Keratinocyte (primary cell): ENCODE data around the gene ST3GAL2. TPM values are rescaled to one million over a fixed set of nuclear protein-coding genes. Genes with fewer than 3 reads are reported as not detected.

Source experiments
- DNase-seq: peaks from one replicate; pipeline ENCODE4 v3.0.0-alpha.2; 2011; ENCODE audit warnings: low read depth, missing footprints, low spot score
- FAIRE-seq: peaks from 2 replicates; lab custom pipeline; 2011; peaks lifted over from hg19 to GRCh38; lab: Jason Lieb, UNC
- H2AFZ ChIP-seq: 2 replicates; pipeline ENCODE4 v1.6.0; 2012; ENCODE audit warnings: low read length, control low read depth, inconsistent platforms; ENCODE audit not compliant: control insufficient read depth
- H3K27ac ChIP-seq: 2 replicates; pipeline ENCODE4 v1.5.1; 2011; ENCODE audit warnings: low read length; ENCODE audit not compliant: control insufficient read depth, insufficient read depth
- H3K27me3 ChIP-seq: 3 replicates; pipeline ENCODE4 v1.6.0; 2011; ENCODE audit warnings: low read length; ENCODE audit not compliant: control insufficient read depth, insufficient read depth; ENCODE audit errors: extremely low read depth
- H3K36me3 ChIP-seq, 2 experiments: 2 replicates in 1 of 2; 3 replicates in 1 of 2; pipeline ENCODE4 v1.5.1; 2011; ENCODE audit warnings: low read length in 2 of 2, mild to moderate bottlenecking in 1 of 2; ENCODE audit not compliant: control insufficient read depth in 2 of 2, insufficient read depth in 2 of 2; ENCODE audit errors: extremely low read depth in 1 of 2
- H3K4me1 ChIP-seq: 3 replicates; pipeline ENCODE4 v1.5.1; 2011; ENCODE audit warnings: low read length; ENCODE audit not compliant: control insufficient read depth, insufficient read depth; ENCODE audit errors: extremely low read depth
- H3K4me2 ChIP-seq: 3 replicates; pipeline ENCODE4 v1.6.0; 2011; ENCODE audit warnings: low read depth, low read length; ENCODE audit not compliant: control insufficient read depth, insufficient read depth; ENCODE audit errors: extremely low read depth
- H3K4me3 ChIP-seq, 3 experiments: fragments of 200-600 bp in 1 of 3; sonication (generic) in 1 of 3; 2 replicates in 2 of 3; 3 replicates in 1 of 3; pipeline ENCODE4 v1.5.1; 2011 to 2016; ENCODE audit warnings: low read length in 3 of 3, mild to moderate bottlenecking in 3 of 3, control low read depth in 2 of 3, inconsistent platforms in 1 of 3, low read depth in 1 of 3, mixed read lengths in 1 of 3, mixed run types in 1 of 3, moderate library complexity in 1 of 3; ENCODE audit not compliant: control insufficient read depth in 2 of 3, insufficient read depth in 2 of 3; ENCODE audit errors: extremely low read depth in 1 of 3
- H3K79me2 ChIP-seq: 2 replicates; pipeline ENCODE4 v1.6.0; 2012; ENCODE audit warnings: low read length; ENCODE audit not compliant: control insufficient read depth, insufficient read depth
- H3K9ac ChIP-seq: 3 replicates; pipeline ENCODE4 v1.6.0; 2011; ENCODE audit warnings: low read length; ENCODE audit not compliant: control insufficient read depth, insufficient read depth; ENCODE audit errors: extremely low read depth
- H3K9me1 ChIP-seq: 3 replicates; pipeline ENCODE4 v1.6.0; 2011; ENCODE audit warnings: low read length; ENCODE audit not compliant: control insufficient read depth, insufficient read depth; ENCODE audit errors: extremely low read depth
- H3K9me3 ChIP-seq: 2 replicates; pipeline ENCODE4 v1.5.1; 2012; ENCODE audit warnings: low read depth, low read length; ENCODE audit not compliant: control insufficient read depth
- H4K20me1 ChIP-seq: 3 replicates; pipeline ENCODE4 v1.6.0; 2011; ENCODE audit warnings: low read length; ENCODE audit not compliant: control insufficient read depth, insufficient read depth; ENCODE audit errors: extremely low read depth
- CTCF ChIP-seq, 3 experiments: IDR thresholded peaks in 1 of 3; conservative IDR thresholded peaks in 1 of 3; optimal IDR thresholded peaks in 1 of 3; 2 replicates in 2 of 3; 3 replicates in 1 of 3; pipeline versions ENCODE3 to v1.5.1; 2011; ENCODE audit warnings: low read length in 3 of 3, mild to moderate bottlenecking in 3 of 3, moderate library complexity in 2 of 3, control low read depth in 1 of 3, inconsistent platforms in 1 of 3; ENCODE audit not compliant: insufficient read depth in 2 of 3; ENCODE audit errors: extremely low read depth in 1 of 3
- EZH2 ChIP-seq: IDR thresholded peaks from one replicate; pipeline ENCODE4 v1.6.1; 2012; ENCODE audit warnings: inconsistent platforms, mild to moderate bottlenecking, low read length, moderate library complexity
- dilution Hi-C: fragments of 300-500 bp; cut with MboI; formaldehyde crosslinking; loops from one replicate; pipeline ENCODE4 v1.7.0; 2020; ENCODE audit warnings: low sequenced_read_pairs; ENCODE audit not compliant: extremely low pct_ligation_motif_present
- polyA plus RNA-seq, 5 experiments: library from polyadenylated mRNA; depleted of rRNA in 3 of 5; stranded (reverse) in 3 of 5; stranded (forward) in 1 of 5; unstranded in 1 of 5; fragments of >200 nt; gene quantifications; 1 replicate in 1 of 5; 2 replicates in 3 of 5; 3 replicates in 1 of 5; pipeline versions ENCODE4 v1.2.1 to v1.2.3, GENCODE V29; 2011 to 2012; ENCODE audit warnings: missing spikeins in 2 of 5, low read depth in 1 of 5, low replicate concordance in 1 of 5
- small RNA-seq, 3 experiments: library from RNA; depleted of rRNA; stranded (forward); fragments of <200 nt; gene quantifications; one replicate each; pipeline ENCODE3, GENCODE V24; 2012; ENCODE audit warnings: low read depth in 3 of 3, low replicate concordance in 1 of 3; ENCODE audit not compliant: insufficient read length in 3 of 3

Gene ST3GAL2
- polyA plus RNA-seq, 1 donor (not counting 4 experiments of a cell fraction or from before 2014, with no cell fraction given), result 4.0 TPM

DNA sequence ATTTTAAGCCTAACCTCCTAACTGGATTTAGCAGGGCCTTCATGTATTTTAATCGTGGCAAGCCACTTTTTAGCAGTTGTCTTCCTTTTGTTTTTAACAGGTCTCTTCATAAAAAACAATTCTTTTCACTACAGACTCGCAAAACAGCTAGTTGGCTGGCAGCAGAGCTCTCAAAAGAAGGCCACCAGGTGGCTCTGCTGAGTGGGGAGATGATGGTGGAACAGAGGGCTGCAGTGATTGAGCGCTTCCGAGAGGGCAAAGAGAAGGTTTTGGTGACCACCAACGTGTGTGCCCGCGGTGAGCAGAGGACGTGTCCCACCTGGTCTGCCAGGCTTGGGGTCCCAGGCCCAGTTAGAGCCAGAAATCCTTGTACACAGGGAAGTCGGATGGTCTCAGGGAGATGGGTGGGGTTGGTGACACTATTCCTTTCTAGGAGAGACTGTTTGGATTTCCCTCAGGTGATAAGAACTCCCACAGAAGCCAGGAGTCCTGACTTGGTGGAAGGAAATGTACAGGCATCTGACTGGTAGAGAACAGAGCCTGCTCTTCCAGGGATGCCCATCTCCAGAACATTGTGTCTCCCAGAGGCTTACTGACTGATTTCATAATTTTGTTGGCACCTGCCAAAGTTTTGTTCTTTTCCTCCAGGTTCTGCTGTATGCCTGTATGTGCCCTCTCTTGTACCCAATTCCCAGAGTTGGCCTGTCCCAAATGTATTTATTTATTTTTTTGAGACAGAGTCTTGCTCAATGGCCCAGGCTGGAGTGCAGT lies 107.1 kb downstream of the ST3GAL2 start:
- Histone ChIP-seq H3K4me2 (no peak overlapping the region), H3K27ac (no peak overlapping the region), H3K79me2 (no peaks in the 10 kb centered on the region), H3K36me3 (peaks cover 11 to 12% of the 10 kb centered on the region in 2 experiments), H4K20me1 (no peaks in the 10 kb centered on the region), H2AFZ (no peak overlapping the region), H3K9me1 (no peaks in the 10 kb centered on the region), H3K9ac (no peak overlapping the region), H3K4me3 (no peak overlapping the region), H3K4me1 (no peaks in the 10 kb centered on the region), H3K27me3 (no peaks in the 10 kb centered on the region), H3K9me3 (no peaks in the 10 kb centered on the region)
- TF ChIP-seq CTCF (optimal IDR thresholded peaks at IDR 0.05 in 1 of 3, IDR thresholded peaks at IDR 0.05 in 1 of 3, conservative IDR thresholded peaks at IDR 0.05 in 1 of 3; ENCODE audit: extremely low read depth in 1 of 3, insufficient read depth in 2 of 3, low read length in 3 of 3), result peak; percentile 36 to 63 (median 62)
- no peak for TF ChIP-seq EZH2
- DNase-seq (no peak), FAIRE-seq (no peak)
- dilution Hi-C loops, result no loop called here

DNA sequence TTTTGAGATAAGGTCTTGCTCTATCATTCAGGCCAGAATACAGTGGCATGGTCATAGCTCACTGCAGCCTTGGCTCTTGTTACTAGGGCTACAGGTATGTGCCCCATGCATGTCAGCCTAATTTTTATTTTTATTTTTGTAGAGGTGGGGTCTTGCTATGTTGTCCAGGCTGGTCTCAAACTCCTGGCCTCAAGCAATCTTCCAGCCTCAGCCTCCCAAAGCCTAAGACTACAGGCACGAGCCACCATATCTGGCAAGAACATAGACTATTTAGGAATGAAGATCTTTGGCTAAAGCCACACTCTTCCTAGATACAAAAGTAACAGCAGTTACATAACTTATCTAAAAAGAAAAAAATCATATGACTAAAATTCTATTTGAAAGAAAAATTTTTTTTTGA lies 107.8 kb downstream of the ST3GAL2 start:
- Histone ChIP-seq H3K36me3 (peaks cover 10 to 12% of the 10 kb centered on the region in 2 experiments), H3K79me2 (no peaks in the 10 kb centered on the region), H3K9ac (no peak overlapping the region), H2AFZ (no peak overlapping the region), H3K4me1 (no peaks in the 10 kb centered on the region), H3K27me3 (no peaks in the 10 kb centered on the region), H3K9me3 (no peaks in the 10 kb centered on the region), H3K27ac (no peak overlapping the region), H3K4me2 (no peak overlapping the region), H3K9me1 (no peaks in the 10 kb centered on the region), H4K20me1 (no peaks in the 10 kb centered on the region), H3K4me3 (no peak overlapping the region)
- no peak for DNase-seq
- dilution Hi-C loops, result no loop called here
- no peak for TF ChIP-seq CTCF (optimal IDR thresholded peaks at IDR 0.05 in 1 of 3, IDR thresholded peaks at IDR 0.05 in 1 of 3, conservative IDR thresholded peaks at IDR 0.05 in 1 of 3; ENCODE audit: extremely low read depth in 1 of 3, insufficient read depth in 2 of 3, low read length in 3 of 3)
- TF ChIP-seq EZH2, result no peak
- no peak for FAIRE-seq

Small RNAs within 50 kb of the gene (small RNA-seq; reads per million reads assigned to genes)
- gene RNU6-23P, result 0 to 1.7 (median 1.3) reads per million in 3 experiments
- 0 reads per million in 3 experiments for gene RPS27P26

Other genes with a start within 250 kb of the ST3GAL2 start
- gene EXOSC6, start 187.2 kb downstream of the ST3GAL2 start, polyA plus RNA-seq, result 5.9 to 9.6 TPM (median 7.5 TPM) in 3 replicates
- 78.3 to 99.2 TPM (median 83.7 TPM) in 3 replicates for gene AARS1, start 149.6 kb downstream of the ST3GAL2 start, polyA plus RNA-seq
- gene DDX19B, start 139.9 kb downstream of the ST3GAL2 start, polyA plus RNA-seq, result 17.5 to 38.9 TPM (median 24.6 TPM) in 3 replicates
- gene DDX19A, start 92.2 kb downstream of the ST3GAL2 start, polyA plus RNA-seq, result 37.6 to 49.4 TPM (median 39.6 TPM) in 3 replicates
- gene FCSK, start 15.5 kb upstream of the ST3GAL2 start, polyA plus RNA-seq, result 5.5 to 10.7 TPM (median 6.5 TPM) in 3 replicates
- 36.8 to 38.9 TPM (median 38.4 TPM) in 3 replicates for gene COG4, start 84.5 kb upstream of the ST3GAL2 start, polyA plus RNA-seq
- gene SF3B3, start 84.7 kb upstream of the ST3GAL2 start, polyA plus RNA-seq, result 88.0 to 142 TPM (median 92.6 TPM) in 3 replicates
- gene IL34, start 207.5 kb upstream of the ST3GAL2 start, polyA plus RNA-seq, result 0.08 to 0.42 TPM (median 0.14 TPM) in 3 replicates
- 13.3 to 22.3 TPM (median 21.8 TPM) in 3 replicates for gene MTSS2, start 247.0 kb upstream of the ST3GAL2 start, polyA plus RNA-seq